Middle frontal gyrus (tissue), 1 donor: ENCODE data around the gene NDUFA11.
"Not testable (repeated sequence)": the region's sequence is repeated elsewhere in the genome, so short reads cannot be mapped to it uniquely, and the experiment has no call there.

Experiments
- DNase-seq: peaks from one replicate; pipeline ENCODE4 v3.0.0-alpha.2; 2015; ENCODE audit warnings: low spot score; ENCODE audit errors: extremely low spot score

The NDUFA11 gene

GRCh38 chr19:5890099-5890498 is 13.5 kb downstream of the NDUFA11 start:
- no peak for DNase-seq

GRCh38 chr19:5889288-5889971 is 14.2 kb downstream of the NDUFA11 start:
- no peak for DNase-seq

- not testable (repeated sequence) for DNase-seq
Observed at GRCh38 chr19:5884065-5884811, 19.4 kb downstream of the NDUFA11 start.

- DNase-seq: not testable (repeated sequence)
Observed at GRCh38 chr19:5883157-5883873, 20.3 kb downstream of the NDUFA11 start.

- no peak for DNase-seq
Observed at GRCh38 chr19:5882421-5882968, 21.1 kb downstream of the NDUFA11 start.

GRCh38 chr19:5881543-5882299 is 21.9 kb downstream of the NDUFA11 start:
- no peak for DNase-seq

GRCh38 chr19:5880604-5881078 is 22.9 kb downstream of the NDUFA11 start:
- no peak for DNase-seq

GRCh38 chr19:5880196-5880595 is 23.4 kb downstream of the NDUFA11 start:
- no peak for DNase-seq

GRCh38 chr19:5877882-5878281 is 25.7 kb downstream of the NDUFA11 start:
- no peak for DNase-seq

GRCh38 chr19:5877427-5877826 is 26.2 kb downstream of the NDUFA11 start:
- DNase-seq: no peak

GRCh38 chr19:5874496-5874895 is 29.1 kb downstream of the NDUFA11 start:
- not testable (repeated sequence) for DNase-seq

GRCh38 chr19:5873617-5874199 is 29.9 kb downstream of the NDUFA11 start:
- DNase-seq: no peak

- DNase-seq: no peak
Observed at GRCh38 chr19:5870986-5871394, 32.6 kb downstream of the NDUFA11 start.

- DNase-seq: no peak
Observed at GRCh38 chr19:5867201-5868136, 36.1 kb downstream of the NDUFA11 start.

- DNase-seq: no peak
Observed at GRCh38 chr19:5865772-5866171, 37.8 kb downstream of the NDUFA11 start.

- no peak for DNase-seq
Observed at GRCh38 chr19:5864725-5865486, 38.7 kb downstream of the NDUFA11 start.

GRCh38 chr19:5864013-5864720 is 39.4 kb downstream of the NDUFA11 start:
- no peak for DNase-seq

GRCh38 chr19:5863030-5863665 is 40.4 kb downstream of the NDUFA11 start:
- no peak for DNase-seq
